Neural crest cell (in vitro differentiated cells): ENCODE data around the gene CASZ1. TPM values are rescaled to one million over a fixed set of nuclear protein-coding genes. Genes with fewer than 3 reads are reported as not detected.

ENCODE experiments used
- DNase-seq: peaks from one replicate; pipeline ENCODE4 v3.0.0; 2021; ENCODE audit warnings: low read depth, mixed read lengths, low spot score
- H3K27ac Mint-ChIP-seq: one replicate; pipeline ENCODE4 v1.8.0; 2021; ENCODE audit warnings: mild to moderate bottlenecking, mixed read lengths; ENCODE audit not compliant: unreplicated experiment
- H3K27me3 Mint-ChIP-seq: 2 replicates; pipeline ENCODE4 v1.8.0; 2021; ENCODE audit warnings: low read depth, mild to moderate bottlenecking, mixed read lengths
- H3K36me3 Mint-ChIP-seq: 2 replicates; pipeline ENCODE4 v1.8.0; 2021; ENCODE audit warnings: low read depth, mild to moderate bottlenecking, mixed read lengths
- H3K4me1 Mint-ChIP-seq: 2 replicates; pipeline ENCODE4 v1.8.0; 2021; ENCODE audit warnings: mixed read lengths
- H3K4me3 Mint-ChIP-seq: one replicate; pipeline ENCODE4 v1.8.0; 2021; ENCODE audit warnings: mild to moderate bottlenecking, mixed read lengths
- H3K9me3 Mint-ChIP-seq: 2 replicates; pipeline ENCODE4 v1.8.0; 2021; ENCODE audit warnings: mixed read lengths
- total RNA-seq: library from RNA; stranded (reverse); gene quantifications from 2 replicates; pipeline ENCODE4 v1.2.1, GENCODE V29; 2021
- TF ChIP-seq, protein P1 (sequence below): fragments of 200-600 bp; sonication (generic); conservative IDR thresholded peaks from 2 replicates; pipeline ENCODE4 v1.5.0; 2021; ENCODE audit warnings: antibody characterized with exemption, mild to moderate bottlenecking

Gene CASZ1
- total RNA-seq, 1 donor from 2014 or later, result 2.6 TPM

DNA sequence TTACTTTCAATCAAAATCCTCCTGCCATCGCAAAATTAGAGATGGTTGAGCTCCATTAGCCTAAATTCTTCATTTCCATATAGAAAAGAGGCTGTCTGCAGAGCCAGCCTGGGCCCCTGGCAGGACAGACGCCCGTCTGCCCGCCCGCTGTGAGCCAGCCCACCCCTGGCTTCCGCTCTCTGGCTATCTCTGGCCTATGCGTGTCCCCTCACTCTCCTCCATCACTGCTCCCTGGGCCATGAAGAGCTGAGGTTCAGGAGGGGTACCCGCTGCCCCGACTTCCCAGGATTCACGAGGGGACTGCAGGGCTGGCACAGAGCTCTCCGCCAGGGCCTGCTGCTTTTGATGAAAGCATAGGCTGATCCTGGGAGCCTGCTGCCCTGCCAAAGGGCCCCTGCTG, 117.6 kb downstream of the CASZ1 start:
- Mint-ChIP-seq H3K4me1 (peaks cover 20% of the 10 kb centered on the region), H3K4me3 (no peak overlapping the region), H3K27ac (no peak overlapping the region), H3K9me3 (no peaks in the 10 kb centered on the region), H3K27me3 (peaks cover 27% of the 10 kb centered on the region), H3K36me3 (no peaks in the 10 kb centered on the region)
- DNase-seq, result no peak
- TF ChIP-seq, protein P1, sequence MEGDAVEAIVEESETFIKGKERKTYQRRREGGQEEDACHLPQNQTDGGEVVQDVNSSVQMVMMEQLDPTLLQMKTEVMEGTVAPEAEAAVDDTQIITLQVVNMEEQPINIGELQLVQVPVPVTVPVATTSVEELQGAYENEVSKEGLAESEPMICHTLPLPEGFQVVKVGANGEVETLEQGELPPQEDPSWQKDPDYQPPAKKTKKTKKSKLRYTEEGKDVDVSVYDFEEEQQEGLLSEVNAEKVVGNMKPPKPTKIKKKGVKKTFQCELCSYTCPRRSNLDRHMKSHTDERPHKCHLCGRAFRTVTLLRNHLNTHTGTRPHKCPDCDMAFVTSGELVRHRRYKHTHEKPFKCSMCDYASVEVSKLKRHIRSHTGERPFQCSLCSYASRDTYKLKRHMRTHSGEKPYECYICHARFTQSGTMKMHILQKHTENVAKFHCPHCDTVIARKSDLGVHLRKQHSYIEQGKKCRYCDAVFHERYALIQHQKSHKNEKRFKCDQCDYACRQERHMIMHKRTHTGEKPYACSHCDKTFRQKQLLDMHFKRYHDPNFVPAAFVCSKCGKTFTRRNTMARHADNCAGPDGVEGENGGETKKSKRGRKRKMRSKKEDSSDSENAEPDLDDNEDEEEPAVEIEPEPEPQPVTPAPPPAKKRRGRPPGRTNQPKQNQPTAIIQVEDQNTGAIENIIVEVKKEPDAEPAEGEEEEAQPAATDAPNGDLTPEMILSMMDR, result no peak

DNA sequence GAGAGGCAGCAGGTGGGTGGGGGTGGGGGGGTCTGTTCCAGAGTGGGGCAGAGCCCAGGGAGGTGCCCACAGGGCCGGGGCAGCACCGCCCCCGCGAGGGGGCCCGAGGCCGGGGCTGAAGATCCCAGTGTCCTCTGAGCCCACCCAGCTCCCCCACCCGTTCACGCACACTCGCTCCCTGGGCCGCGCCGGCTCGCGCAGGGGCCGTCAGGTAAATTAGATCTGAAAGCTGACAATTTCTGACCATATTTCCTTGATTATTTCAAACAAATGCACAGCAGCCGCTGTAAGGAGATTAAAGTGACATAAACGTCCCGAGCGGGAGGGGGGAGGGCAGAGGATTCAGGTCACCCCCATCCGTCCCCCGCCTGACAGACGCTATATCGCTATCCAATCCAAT, 118.0 kb downstream of the CASZ1 start:
- Mint-ChIP-seq H3K4me3 (no peak overlapping the region), H3K27ac (no peak overlapping the region), H3K36me3 (no peaks in the 10 kb centered on the region), H3K4me1 (peaks cover 18% of the 10 kb centered on the region), H3K9me3 (no peaks in the 10 kb centered on the region), H3K27me3 (peaks cover 23% of the 10 kb centered on the region)
- TF ChIP-seq, protein P1, result no peak
- DNase-seq, result no peak

DNA sequence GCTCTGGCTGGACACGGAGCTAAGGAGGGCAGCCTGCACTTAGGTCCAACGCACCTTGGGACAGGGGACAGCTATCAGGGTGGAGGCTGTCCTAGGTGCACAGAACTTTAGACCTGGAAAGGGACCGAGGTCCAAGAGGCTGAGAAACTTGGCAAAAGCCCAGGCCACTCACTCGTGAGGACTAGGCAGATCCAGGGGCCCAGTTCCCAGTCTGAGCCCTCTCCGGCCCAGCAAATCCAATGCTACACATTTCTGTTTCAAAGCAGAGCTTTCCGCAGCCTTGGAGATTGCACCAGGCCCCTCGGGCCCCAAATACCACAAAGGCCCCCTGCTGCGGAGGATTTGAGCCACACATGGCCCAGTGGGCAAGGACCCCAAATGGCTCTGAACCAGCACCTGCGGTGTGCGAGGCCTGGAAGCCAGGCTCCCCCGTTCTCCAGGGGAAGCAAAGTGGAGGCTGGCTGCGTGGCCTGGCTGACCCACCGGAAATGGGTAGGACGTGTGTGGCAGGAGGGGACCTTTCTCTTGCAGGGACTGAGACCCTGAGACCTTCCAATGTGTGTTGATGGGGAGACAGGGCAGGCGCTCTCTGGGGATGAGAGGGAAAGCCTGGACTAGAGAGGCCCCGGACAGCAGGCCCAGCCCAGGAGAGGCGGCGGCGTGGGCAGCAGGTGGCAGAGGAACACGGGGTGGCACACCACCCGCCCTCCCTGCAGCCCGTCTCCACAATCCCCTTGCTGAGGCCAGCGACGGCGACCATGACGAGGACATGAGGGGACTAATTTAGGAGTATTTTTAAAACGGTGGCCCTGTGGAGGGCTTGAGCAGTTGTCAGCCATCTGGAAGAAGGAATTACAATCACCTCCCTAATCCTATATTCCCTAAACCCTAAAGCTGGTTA, 118.7 kb downstream of the CASZ1 start:
- H3K4me1 Mint-ChIP-seq, result peaks cover 20% of the 10 kb centered on the region
- no peaks in the 10 kb centered on the region for H3K9me3 Mint-ChIP-seq
- TF ChIP-seq, protein P1, result no peak
- no peak for DNase-seq
- H3K27me3 Mint-ChIP-seq, result peaks cover 16% of the 10 kb centered on the region
- H3K4me3 Mint-ChIP-seq, result no peak overlapping the region
- H3K27ac Mint-ChIP-seq, result no peak overlapping the region
- no peaks in the 10 kb centered on the region for H3K36me3 Mint-ChIP-seq

DNA sequence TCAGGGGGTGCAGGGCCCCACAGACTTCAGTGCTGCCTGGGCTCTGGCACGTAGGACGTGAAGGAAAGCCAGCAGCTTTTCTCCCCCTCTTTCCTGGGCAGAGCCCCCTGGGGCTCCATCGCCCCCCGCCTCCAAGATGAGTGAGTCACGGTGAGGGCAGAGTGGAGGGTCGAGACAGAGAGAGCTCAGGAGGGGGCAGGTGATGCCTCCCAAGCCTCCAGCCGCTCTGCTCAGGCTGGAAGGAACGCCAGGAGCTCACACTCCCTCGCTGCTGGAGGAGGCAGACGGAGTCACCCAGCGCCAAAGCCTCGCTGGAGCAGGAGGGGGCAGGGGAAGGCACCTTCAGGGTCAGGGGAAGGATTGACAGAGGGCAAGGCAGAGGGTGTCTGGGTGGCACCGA, 119.5 kb downstream of the CASZ1 start:
- Mint-ChIP-seq H3K27ac (no peak overlapping the region), H3K4me3 (no peak overlapping the region), H3K27me3 (peaks cover 9% of the 10 kb centered on the region), H3K36me3 (no peaks in the 10 kb centered on the region), H3K9me3 (no peaks in the 10 kb centered on the region), H3K4me1 (peaks cover 23% of the 10 kb centered on the region)
- TF ChIP-seq, protein P1, result no peak
- no peak for DNase-seq

DNA sequence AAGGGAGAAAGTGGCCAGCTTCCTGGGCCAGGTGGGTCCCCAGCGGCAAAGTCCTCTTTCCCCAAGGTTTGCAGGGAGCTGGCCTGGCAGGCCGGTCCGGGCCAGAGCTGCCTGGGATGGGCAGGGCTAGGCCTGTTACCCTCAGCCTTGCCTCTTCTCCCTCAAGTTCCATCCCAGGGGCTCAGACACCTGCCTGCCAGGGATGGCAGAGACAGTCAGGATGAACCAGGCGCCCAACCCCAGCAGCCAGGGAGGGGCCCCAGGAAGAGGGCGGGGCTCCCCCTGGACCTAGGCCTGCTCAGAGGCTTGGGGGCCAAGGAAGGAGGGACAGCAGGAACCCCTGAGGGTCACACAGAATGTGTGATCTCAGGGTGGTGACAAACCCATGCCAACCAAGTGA, 120.6 kb downstream of the CASZ1 start:
- Mint-ChIP-seq H3K4me1 (peaks cover 20% of the 10 kb centered on the region), H3K27ac (no peak overlapping the region), H3K4me3 (no peak overlapping the region), H3K27me3 (peaks cover 6% of the 10 kb centered on the region), H3K9me3 (no peaks in the 10 kb centered on the region), H3K36me3 (no peaks in the 10 kb centered on the region)
- no peak for DNase-seq
- TF ChIP-seq, protein P1, result no peak
